HepG2 (cell line): Measurements from ENCODE around the gene NFIC. TPM values are rescaled to one million over a fixed set of nuclear protein-coding genes. Genes with fewer than 3 reads are reported as not detected.

Source experiments
- ATAC-seq: fragments of 200-7000 bp; cut with Tn5 transposase; 3 replicates; pipeline ENCODE4 v1.9.1; 2020; ENCODE audit warnings: mild to moderate bottlenecking, moderate library complexity
- BruUV-seq: library from RNA; stranded (reverse); fragments of 400-500 nt; replicated peaks from 2 replicates; lab custom pipeline; 2021; lab: Mats Ljungman, UMichigan
- CTCF ChIA-PET: fragments of 300-600 bp; formaldehyde crosslinking; extraction: SDS; loops from one replicate; lab custom pipeline; 2021; ENCODE audit warnings: low total read pairs, inconsistent platforms, low intra/inter-chr PET ratio; lab: Yijun Ruan, JAX
- POLR2A ChIA-PET: fragments of 350-600 bp; sonication (Branson Sonifier 250); formaldehyde crosslinking; loops from one replicate; lab custom pipeline; 2020; ENCODE audit warnings: antibody characterized with exemption, inconsistent platforms; lab: Yijun Ruan, JAX
- DNase-seq: peaks from one replicate; pipeline ENCODE4 v3.0.0-alpha.2; 2015; ENCODE audit warnings: low spot score
- FAIRE-seq: peaks from 3 replicates; lab custom pipeline; 2011; peaks lifted over from hg19 to GRCh38; lab: Jason Lieb, UNC
- H2AFZ ChIP-seq: one replicate; pipeline ENCODE4 v1.6.1; 2011; ENCODE audit warnings: low read length, inconsistent platforms
- H3K27ac ChIP-seq: fragments of 300-600 bp; 3 replicates; pipeline ENCODE4 v1.8.0; 2011; ENCODE audit warnings: mixed run types, mild to moderate bottlenecking, mixed read lengths, low read length, inconsistent platforms; ENCODE audit not compliant: insufficient read depth; ENCODE audit errors: extremely low read length
- H3K27me3 ChIP-seq, 2 experiments: fragments of 200-600 bp in 1 of 2; 2 replicates in 1 of 2; 3 replicates in 1 of 2; pipeline versions ENCODE4 v1.6.0 to v1.8.0; 2011; ENCODE audit warnings: low read length in 2 of 2, mild to moderate bottlenecking in 2 of 2, moderate library complexity in 2 of 2, inconsistent platforms in 1 of 2; ENCODE audit not compliant: insufficient read depth in 2 of 2, control insufficient read depth in 1 of 2
- H3K36me3 ChIP-seq, 2 experiments: fragments of 200-600 bp in 1 of 2; replicated peaks in 1 of 2; 2 replicates in 1 of 2; 3 replicates in 1 of 2; pipeline versions ENCODE4 v1.5.1 to v1.8.0; 2011; ENCODE audit warnings: low read length in 2 of 2, inconsistent platforms in 1 of 2; ENCODE audit not compliant: insufficient read depth in 2 of 2, control insufficient read depth in 1 of 2
- H3K4me1 ChIP-seq: 2 replicates; pipeline ENCODE4 v1.5.1; 2012; ENCODE audit warnings: low read length, inconsistent platforms; ENCODE audit not compliant: insufficient read depth
- H3K4me2 ChIP-seq: 2 replicates; pipeline ENCODE4 v1.6.0; 2011; ENCODE audit warnings: low read depth, low read length, inconsistent platforms
- H3K4me3 ChIP-seq, 3 experiments: fragments of 200-600 bp in 1 of 3; sonication (generic), shearing (Covaris generic) in 1 of 3; replicated peaks in 1 of 3; 2 replicates each; pipeline ENCODE4 v1.5.1; 2011 to 2016; ENCODE audit warnings: low read length in 3 of 3, inconsistent platforms in 2 of 3, low read depth in 2 of 3, mild to moderate bottlenecking in 2 of 3, control low read depth in 1 of 3, mixed read lengths in 1 of 3; ENCODE audit not compliant: insufficient read depth in 1 of 3
- H3K79me2 ChIP-seq: one replicate; pipeline ENCODE4 v1.6.1; 2011; ENCODE audit warnings: low read length, inconsistent platforms; ENCODE audit not compliant: insufficient read depth
- H3K9ac ChIP-seq: 2 replicates; pipeline ENCODE4 v1.6.0; 2011; ENCODE audit warnings: mild to moderate bottlenecking, low read depth, low read length, inconsistent platforms; ENCODE audit not compliant: insufficient read depth
- H3K9me3 ChIP-seq: 2 replicates; pipeline ENCODE4 v1.5.1; 2012; ENCODE audit warnings: mild to moderate bottlenecking, low read length
- H4K20me1 ChIP-seq: 2 replicates; pipeline ENCODE4 v1.6.0; 2011; ENCODE audit warnings: inconsistent platforms, mild to moderate bottlenecking, low read length, moderate library complexity; ENCODE audit not compliant: insufficient read depth
- BCL3 ChIP-seq: sonication (generic); formaldehyde crosslinking; IDR thresholded peaks from 2 replicates; pipeline ENCODE4 v1.5.1; 2020; ENCODE audit warnings: mild to moderate bottlenecking, missing genetic modification reagents, moderate library complexity
- EEA1 ChIP-seq: sonication (generic); formaldehyde crosslinking; IDR thresholded peaks from 2 replicates; pipeline ENCODE4 v1.5.1; 2020; ENCODE audit warnings: mild to moderate bottlenecking, missing genetic modification reagents, borderline replicate concordance
- MIER3 ChIP-seq: IDR thresholded peaks from 2 replicates; pipeline ENCODE4 v1.6.1; 2016; ENCODE audit warnings: missing compliant biosample characterization, borderline replicate concordance
- NFKB2 ChIP-seq: sonication (generic); formaldehyde crosslinking; IDR thresholded peaks from 2 replicates; pipeline ENCODE4 v1.4.0; 2020; ENCODE audit warnings: missing genetic modification reagents, borderline replicate concordance
- RXRB ChIP-seq: IDR thresholded peaks from 2 replicates; pipeline ENCODE4 v1.6.1; 2016; ENCODE audit warnings: borderline replicate concordance, missing genetic modification reagents, missing compliant biosample characterization
- SKI ChIP-seq: fragments of 450-650 bp; IDR thresholded peaks from one replicate; pipeline ENCODE4 v1.6.1; 2018; ENCODE audit warnings: mild to moderate bottlenecking; ENCODE audit not compliant: partially characterized antibody
- SOX6 ChIP-seq, 2 experiments: fragments of 450-650 bp in 1 of 2; sonication (generic) in 1 of 2; formaldehyde crosslinking in 1 of 2; IDR thresholded peaks; 2 replicates each; pipeline versions ENCODE4 v1.4.0 to v1.6.1; 2017 to 2020; ENCODE audit warnings: antibody characterized with exemption in 1 of 2, mild to moderate bottlenecking in 1 of 2, missing genetic modification reagents in 1 of 2
- ZNF614 ChIP-seq: IDR thresholded peaks from 2 replicates; pipeline ENCODE4 v1.6.1; 2018; ENCODE audit warnings: missing biosample characterization, missing genetic modification reagents, inconsistent platforms, borderline replicate concordance
- ZNF644 ChIP-seq: IDR thresholded peaks from 2 replicates; pipeline ENCODE4 v1.6.1; 2016; ENCODE audit warnings: low read depth
- ZSCAN25 ChIP-seq: sonication (generic); formaldehyde crosslinking; IDR thresholded peaks from 2 replicates; pipeline ENCODE4 v1.8.0; 2022; ENCODE audit warnings: mild to moderate bottlenecking, missing genetic modification reagents
- WGBS: methylation state at CpG from one replicate; pipeline ENCODE4 v1.1.6; 2017; ENCODE audit warnings: low lambda C conversion rate; 5-methylcytosine and 5-hydroxymethylcytosine counted together
- in situ Hi-C: cut with HindIII; loops from 2 replicates; pipeline ENCODE4 v1.10.0; 2017; ENCODE audit warnings: low pct_unique_long_range_greater_than_20kb; ENCODE audit not compliant: extremely low pct_ligation_motif_present
- intact Hi-C: fragments of 100-400 bp; cut with micrococcal nuclease; formaldehyde crosslinking; loops from one replicate; pipeline ENCODE4 v1.10.0; 2022; ENCODE audit not compliant: unreplicated experiment
- polyA plus RNA-seq, 8 experiments: library from polyadenylated mRNA; depleted of rRNA in 3 of 8; stranded (reverse) in 7 of 8; unstranded in 1 of 8; fragments of >200 nt; fragmentation: Illumina TruSeq in 4 of 8; extraction: Trizol in 4 of 8; gene quantifications; 2 replicates each; pipeline versions ENCODE4 v1.2.1 to v1.2.3, GENCODE V29; 2011 to 2016; ENCODE audit warnings: low read depth in 4 of 8, missing spikeins in 1 of 8, mixed read lengths in 1 of 8; ENCODE audit not compliant: insufficient read depth in 1 of 8
- total RNA-seq, 5 experiments: library from RNA; depleted of rRNA; stranded (reverse); fragments of >200 nt; fragmentation: Illumina TruSeq; extraction: Trizol; gene quantifications; 2 replicates each; pipeline ENCODE4 v1.2.3, GENCODE V29; 2016; ENCODE audit warnings: low read depth in 1 of 5
- TF ChIP-seq, protein P1 (sequence below): sonication (generic); formaldehyde crosslinking; IDR thresholded peaks from 2 replicates; pipeline ENCODE4 v1.5.1; 2020; ENCODE audit warnings: missing genetic modification reagents, mild to moderate bottlenecking, borderline replicate concordance
- TF ChIP-seq, protein P2 (sequence below): sonication (generic); formaldehyde crosslinking; IDR thresholded peaks from 2 replicates; pipeline ENCODE4 v1.4.0; 2020; ENCODE audit warnings: missing genetic modification reagents
- TF ChIP-seq, protein P3 (sequence below): sonication (generic); formaldehyde crosslinking; IDR thresholded peaks from 2 replicates; pipeline ENCODE4 v1.8.0; 2022; ENCODE audit warnings: missing genetic modification reagents, mild to moderate bottlenecking, moderate library complexity, borderline replicate concordance

Gene NFIC
- total and polyA plus RNA-seq, 2 of the 13 experiments (the other 11 are each of a cell fraction or from before 2014, with no cell fraction given) = 1.3 to 2.5 TPM

- in situ Hi-C loops = loop anchor here (5.0 kb wide), 1 partner anchor 95 kb away; no protein-coding TSS in a partner anchor
- Histone ChIP-seq H2AFZ (no peak overlapping the region), H3K27me3 (no peaks in the 10 kb centered on the region; a peak in 1 of 5 replicates), H3K9me3 (no peaks in the 10 kb centered on the region), H3K27ac (no peak overlapping the region), H3K4me2 (peak overlapping the region; percentile 57), H3K4me3 (peak overlapping the region; percentile 19 to 51 (median 20); a peak in 3 of 6 replicates), H4K20me1 (no peaks in the 10 kb centered on the region), H3K4me1 (peaks cover 38% of the 10 kb centered on the region), H3K36me3 (no peaks in the 10 kb centered on the region), H3K9ac (peak overlapping the region; percentile 10; the same call in 1 of the 2 replicates), H3K79me2 (no peaks in the 10 kb centered on the region)
- intact Hi-C loops = no loop called here
- ChIA-PET POLR2A (interaction anchor here (0.5 kb wide), 1 partner anchor 14 kb away, joined by 3 read pairs; no protein-coding TSS in a partner anchor), CTCF (interaction anchor here (1.3 kb wide), 1 partner anchor 10 kb away, joined by 5 read pairs; no protein-coding TSS in a partner anchor)
- 13% methylated on average over 12 of the region's 22 CpGs for WGBS
- BruUV-seq = no TSS peak
- ATAC-seq (peak; percentile 66), FAIRE-seq (no peak), DNase-seq (peak; percentile 24)
- TF ChIP-seq BCL3 (CRISPR knock-in tag) (no peak), EEA1 (no peak), MIER3 (CRISPR knock-in tag) (no peak), ZNF644 (0 out of 2 replicates have a peak, but pooled peaks have one; percentile 12), ZSCAN25 (CRISPR knock-in tag) (0 out of 2 replicates have a peak, but pooled peaks have one; percentile 30), NFKB2 (CRISPR knock-in tag) (peak; percentile 32; the same call in 1 of the 2 replicates), RXRB (CRISPR knock-in tag) (peak; percentile 81), ZNF614 (0 out of 2 replicates have a peak, but pooled peaks have one; percentile 23), SKI (peak; percentile 77), SOX6 (IDR thresholded peaks at IDR 0.05) (no peak), SOX6 (CRISPR knock-in tag; IDR thresholded peaks at IDR 0.05) (peak; percentile 23; the same call in 1 of the 2 replicates)
- TF ChIP-seq, protein P1, sequence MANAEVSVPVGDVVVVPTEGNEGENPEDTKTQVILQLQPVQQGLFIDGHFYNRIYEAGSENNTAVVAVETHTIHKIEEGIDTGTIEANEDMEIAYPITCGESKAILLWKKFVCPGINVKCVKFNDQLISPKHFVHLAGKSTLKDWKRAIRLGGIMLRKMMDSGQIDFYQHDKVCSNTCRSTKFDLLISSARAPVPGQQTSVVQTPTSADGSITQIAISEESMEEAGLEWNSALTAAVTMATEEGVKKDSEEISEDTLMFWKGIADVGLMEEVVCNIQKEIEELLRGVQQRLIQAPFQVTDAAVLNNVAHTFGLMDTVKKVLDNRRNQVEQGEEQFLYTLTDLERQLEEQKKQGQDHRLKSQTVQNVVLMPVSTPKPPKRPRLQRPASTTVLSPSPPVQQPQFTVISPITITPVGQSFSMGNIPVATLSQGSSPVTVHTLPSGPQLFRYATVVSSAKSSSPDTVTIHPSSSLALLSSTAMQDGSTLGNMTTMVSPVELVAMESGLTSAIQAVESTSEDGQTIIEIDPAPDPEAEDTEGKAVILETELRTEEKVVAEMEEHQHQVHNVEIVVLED (CRISPR knock-in tag) = no peak
- TF ChIP-seq, protein P2, sequence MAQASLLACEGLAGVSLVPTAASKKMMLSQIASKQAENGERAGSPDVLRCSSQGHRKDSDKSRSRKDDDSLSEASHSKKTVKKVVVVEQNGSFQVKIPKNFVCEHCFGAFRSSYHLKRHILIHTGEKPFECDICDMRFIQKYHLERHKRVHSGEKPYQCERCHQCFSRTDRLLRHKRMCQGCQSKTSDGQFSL (CRISPR knock-in tag) = 0 out of 2 replicates have a peak, but pooled peaks have one; percentile 21
- TF ChIP-seq, protein P3, sequence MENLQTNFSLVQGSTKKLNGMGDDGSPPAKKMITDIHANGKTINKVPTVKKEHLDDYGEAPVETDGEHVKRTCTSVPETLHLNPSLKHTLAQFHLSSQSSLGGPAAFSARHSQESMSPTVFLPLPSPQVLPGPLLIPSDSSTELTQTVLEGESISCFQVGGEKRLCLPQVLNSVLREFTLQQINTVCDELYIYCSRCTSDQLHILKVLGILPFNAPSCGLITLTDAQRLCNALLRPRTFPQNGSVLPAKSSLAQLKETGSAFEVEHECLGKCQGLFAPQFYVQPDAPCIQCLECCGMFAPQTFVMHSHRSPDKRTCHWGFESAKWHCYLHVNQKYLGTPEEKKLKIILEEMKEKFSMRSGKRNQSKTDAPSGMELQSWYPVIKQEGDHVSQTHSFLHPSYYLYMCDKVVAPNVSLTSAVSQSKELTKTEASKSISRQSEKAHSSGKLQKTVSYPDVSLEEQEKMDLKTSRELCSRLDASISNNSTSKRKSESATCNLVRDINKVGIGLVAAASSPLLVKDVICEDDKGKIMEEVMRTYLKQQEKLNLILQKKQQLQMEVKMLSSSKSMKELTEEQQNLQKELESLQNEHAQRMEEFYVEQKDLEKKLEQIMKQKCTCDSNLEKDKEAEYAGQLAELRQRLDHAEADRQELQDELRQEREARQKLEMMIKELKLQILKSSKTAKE (CRISPR knock-in tag) = peak; percentile 54; the same call in 1 of the 2 replicates
Observed at GRCh38 chr19:3336680-3337523, 29.5 kb upstream of the NFIC start.
